Stimulated activated naive CD8-positive, alpha-beta T cell treated with anti-CD3 and anti-CD28 coated beads, Interleukin-15, amount 100 ng/mL, for 72 hours (primary cell): ENCODE data around the gene TLE1.

Source experiments
- ATAC-seq: fragments of 150-1000 bp; cut with Tn5 transposase; 2 replicates; pipeline ENCODE4 v1.10.0; 2021; ENCODE audit warnings: mild to moderate bottlenecking, moderate library complexity
- DNase-seq, 2 donors: peaks; one replicate each; pipeline ENCODE4 v3.0.0; 2021 to 2022
- H3K27ac Mint-ChIP-seq, 2 donors: one replicate each; pipeline ENCODE4 v1.8.0; 2022; ENCODE audit warnings: mild to moderate bottlenecking in 2 of 2, mixed read lengths in 2 of 2, moderate library complexity in 2 of 2
- H3K27me3 Mint-ChIP-seq: one replicate; pipeline ENCODE4 v1.8.0; 2022; ENCODE audit warnings: mixed read lengths
- H3K4me1 Mint-ChIP-seq: one replicate; pipeline ENCODE4 v1.8.0; 2022; ENCODE audit warnings: mild to moderate bottlenecking, mixed read lengths
- H3K4me3 Mint-ChIP-seq, 2 donors: one replicate each; pipeline ENCODE4 v1.8.0; 2022; ENCODE audit warnings: mild to moderate bottlenecking in 2 of 2, mixed read lengths in 2 of 2, moderate library complexity in 1 of 2
- H3K9me3 Mint-ChIP-seq, 2 donors: one replicate each; pipeline ENCODE4 v1.8.0; 2022; ENCODE audit warnings: mixed read lengths in 2 of 2

Gene TLE1

GRCh38 chr9:81550207-81550583, 139.2 kb downstream of the TLE1 start:
- Mint-ChIP-seq H3K4me3 (no peak overlapping the region), H3K9me3 (no peaks in the 10 kb centered on the region), H3K27me3 (peaks cover 6% of the 10 kb centered on the region), H3K27ac (no peak overlapping the region), H3K4me1 (no peaks in the 10 kb centered on the region)
- ATAC-seq (no peak), DNase-seq (no peak)

DNA sequence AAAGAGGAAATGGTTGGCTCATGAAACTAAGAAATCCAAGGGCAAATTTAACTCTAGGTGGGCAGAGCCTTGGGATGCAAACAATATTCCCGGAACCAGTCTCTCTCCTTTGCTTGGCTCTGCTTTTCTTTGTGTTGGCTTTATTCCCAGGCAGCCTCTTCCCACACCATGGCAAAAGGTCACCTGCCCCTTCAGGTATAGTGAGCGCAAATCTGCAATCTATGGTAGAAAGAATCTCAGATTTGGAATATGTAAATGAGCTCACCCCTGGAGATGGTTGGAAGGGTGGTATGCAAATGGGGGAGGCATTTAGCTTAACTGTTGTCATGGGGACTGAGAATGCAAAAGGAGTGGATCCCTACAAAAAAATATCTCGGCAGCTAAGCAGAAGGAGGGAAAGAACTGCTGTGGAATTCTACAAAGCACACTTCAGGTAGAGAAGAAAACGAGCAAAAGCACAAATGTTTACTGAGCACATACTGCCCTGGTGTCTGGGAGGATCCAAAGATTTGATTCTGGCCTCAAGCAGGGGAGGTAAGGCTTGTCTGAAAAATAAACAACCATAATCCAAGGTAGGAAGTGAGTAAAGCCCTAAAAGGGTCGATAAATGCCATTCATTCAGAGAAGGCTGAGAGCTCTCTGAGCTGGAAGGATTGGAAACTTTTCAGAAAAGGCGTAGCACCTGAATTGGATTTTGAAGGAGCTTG, 139.7 kb downstream of the TLE1 start:
- DNase-seq (no peak), ATAC-seq (no peak)
- H3K27me3 Mint-ChIP-seq = peaks cover 6% of the 10 kb centered on the region
- H3K4me1 Mint-ChIP-seq = no peaks in the 10 kb centered on the region
- no peaks in the 10 kb centered on the region for H3K9me3 Mint-ChIP-seq
- H3K27ac Mint-ChIP-seq = no peak overlapping the region
- no peak overlapping the region for H3K4me3 Mint-ChIP-seq

DNA sequence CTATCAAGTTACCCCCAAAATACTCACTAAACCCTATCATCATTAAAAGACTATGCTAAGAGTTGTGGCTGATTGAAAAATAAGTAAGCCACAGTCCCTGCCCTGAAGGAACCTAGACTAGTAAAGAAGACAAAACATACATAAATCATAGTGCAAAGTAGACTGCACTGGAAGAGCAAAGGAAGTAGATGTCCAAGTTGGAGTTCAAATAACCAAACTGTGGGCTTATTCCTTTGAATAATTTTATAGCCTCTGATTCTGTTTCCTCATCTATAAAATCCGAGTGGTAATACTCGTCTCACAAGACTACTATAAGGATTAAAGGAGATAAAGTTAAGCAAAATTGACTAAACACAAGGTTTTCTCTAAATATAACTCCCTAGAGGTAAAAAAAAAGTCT, 140.4 kb downstream of the TLE1 start:
- Mint-ChIP-seq H3K27me3 (peaks cover 6% of the 10 kb centered on the region), H3K4me3 (no peak overlapping the region), H3K9me3 (no peaks in the 10 kb centered on the region), H3K27ac (no peak overlapping the region), H3K4me1 (no peaks in the 10 kb centered on the region)
- DNase-seq = no peak
- no peak for ATAC-seq

GRCh38 chr9:81546489-81546888, 142.9 kb downstream of the TLE1 start:
- Mint-ChIP-seq H3K27ac (no peak overlapping the region), H3K27me3 (peaks cover 3% of the 10 kb centered on the region), H3K4me1 (no peaks in the 10 kb centered on the region), H3K9me3 (no peaks in the 10 kb centered on the region), H3K4me3 (no peak overlapping the region)
- DNase-seq (no peak), ATAC-seq (no peak)

GRCh38 chr9:81543695-81544094, 145.7 kb downstream of the TLE1 start:
- ATAC-seq = no peak
- Mint-ChIP-seq H3K9me3 (no peaks in the 10 kb centered on the region), H3K27me3 (no peaks in the 10 kb centered on the region), H3K4me1 (no peaks in the 10 kb centered on the region), H3K4me3 (no peak overlapping the region), H3K27ac (no peak overlapping the region)
- no peak for DNase-seq

DNA sequence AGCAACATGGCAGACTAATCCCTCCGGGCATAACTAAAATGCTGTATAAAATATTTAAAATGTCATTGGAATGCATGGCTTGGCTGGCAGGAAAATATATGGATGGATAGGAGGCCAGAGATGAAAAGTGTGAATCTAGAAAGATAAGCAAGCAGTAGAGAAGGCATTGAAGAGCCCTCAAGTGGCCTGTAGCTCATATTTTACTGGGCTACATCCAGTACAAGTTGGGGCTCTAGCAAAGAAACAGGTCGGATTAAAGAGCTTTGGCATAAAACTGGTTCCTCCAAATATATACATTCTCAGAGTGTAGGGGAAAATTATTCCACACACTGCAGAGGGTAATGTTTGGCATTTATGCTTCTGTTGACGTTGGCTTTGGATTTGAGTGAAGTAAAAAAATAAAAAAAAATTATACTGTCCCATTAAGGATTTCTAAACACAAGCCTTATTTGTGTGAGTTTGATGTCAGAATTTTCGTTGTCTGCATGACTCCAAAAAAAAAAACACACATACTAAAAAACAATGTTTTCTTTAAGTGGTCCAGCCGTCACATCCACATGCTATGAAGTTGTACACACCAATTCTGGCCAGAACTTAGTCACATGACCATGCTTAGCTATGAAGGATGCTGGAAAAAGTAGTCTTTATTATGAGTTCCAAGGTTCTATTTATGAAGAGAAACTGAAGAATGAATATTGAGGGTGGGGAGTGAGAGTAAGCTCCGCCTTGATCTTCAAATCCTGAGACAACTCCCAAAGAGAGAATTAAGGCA, 147.0 kb downstream of the TLE1 start:
- Mint-ChIP-seq H3K27me3 (no peaks in the 10 kb centered on the region), H3K4me1 (no peaks in the 10 kb centered on the region), H3K27ac (no peak overlapping the region), H3K9me3 (no peaks in the 10 kb centered on the region), H3K4me3 (no peak overlapping the region)
- DNase-seq = no peak
- no peak for ATAC-seq

DNA sequence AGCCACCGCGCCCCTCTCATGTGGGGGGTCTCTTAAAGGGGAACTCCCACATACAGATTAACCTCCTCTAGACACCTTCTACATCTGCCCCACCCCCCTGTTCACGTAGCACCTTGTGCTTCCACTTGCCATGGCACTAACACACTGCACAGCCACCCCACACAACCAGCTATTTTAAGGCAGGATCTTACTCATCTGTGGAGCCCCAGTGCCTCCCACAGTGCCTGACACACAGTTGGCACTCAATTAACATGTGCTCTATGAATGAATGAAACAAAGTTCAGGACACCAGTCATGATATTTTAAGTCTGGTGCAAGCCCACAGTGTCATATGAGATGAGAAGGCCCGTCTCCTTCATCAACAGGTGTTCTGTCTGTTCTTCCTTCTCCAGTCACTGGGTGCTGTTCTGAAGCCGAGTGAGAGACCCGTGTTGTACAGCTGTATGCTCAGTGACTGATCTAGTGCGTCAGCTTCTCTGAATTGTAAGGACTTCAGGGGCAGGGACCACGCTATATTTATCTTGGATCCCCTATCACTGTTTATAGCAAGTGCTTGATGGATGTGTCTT, 149.1 kb downstream of the TLE1 start:
- no peak overlapping the region for H3K27ac Mint-ChIP-seq
- H3K9me3 Mint-ChIP-seq = no peaks in the 10 kb centered on the region
- DNase-seq (no peak), ATAC-seq (no peak)
- no peaks in the 10 kb centered on the region for H3K27me3 Mint-ChIP-seq
- H3K4me1 Mint-ChIP-seq = no peaks in the 10 kb centered on the region
- H3K4me3 Mint-ChIP-seq = no peak overlapping the region

- no peak for DNase-seq
- H3K4me1 Mint-ChIP-seq = no peaks in the 10 kb centered on the region
- H3K27me3 Mint-ChIP-seq = no peaks in the 10 kb centered on the region
- no peaks in the 10 kb centered on the region for H3K9me3 Mint-ChIP-seq
- H3K4me3 Mint-ChIP-seq = no peak overlapping the region
- ATAC-seq = no peak
- H3K27ac Mint-ChIP-seq = no peak overlapping the region
Observed at GRCh38 chr9:81539317-81539716, 150.0 kb downstream of the TLE1 start.

GRCh38 chr9:81538890-81539289, 150.5 kb downstream of the TLE1 start:
- Mint-ChIP-seq H3K4me3 (no peak overlapping the region), H3K4me1 (no peaks in the 10 kb centered on the region), H3K9me3 (no peaks in the 10 kb centered on the region), H3K27me3 (no peaks in the 10 kb centered on the region), H3K27ac (no peak overlapping the region)
- ATAC-seq (no peak), DNase-seq (no peak)

- H3K27ac Mint-ChIP-seq = no peak overlapping the region
- H3K27me3 Mint-ChIP-seq = no peaks in the 10 kb centered on the region
- H3K4me3 Mint-ChIP-seq = no peak overlapping the region
- no peaks in the 10 kb centered on the region for H3K9me3 Mint-ChIP-seq
- ATAC-seq = no peak
- no peak for DNase-seq
- no peaks in the 10 kb centered on the region for H3K4me1 Mint-ChIP-seq
Observed at GRCh38 chr9:81537964-81538363, 151.4 kb downstream of the TLE1 start.

DNA sequence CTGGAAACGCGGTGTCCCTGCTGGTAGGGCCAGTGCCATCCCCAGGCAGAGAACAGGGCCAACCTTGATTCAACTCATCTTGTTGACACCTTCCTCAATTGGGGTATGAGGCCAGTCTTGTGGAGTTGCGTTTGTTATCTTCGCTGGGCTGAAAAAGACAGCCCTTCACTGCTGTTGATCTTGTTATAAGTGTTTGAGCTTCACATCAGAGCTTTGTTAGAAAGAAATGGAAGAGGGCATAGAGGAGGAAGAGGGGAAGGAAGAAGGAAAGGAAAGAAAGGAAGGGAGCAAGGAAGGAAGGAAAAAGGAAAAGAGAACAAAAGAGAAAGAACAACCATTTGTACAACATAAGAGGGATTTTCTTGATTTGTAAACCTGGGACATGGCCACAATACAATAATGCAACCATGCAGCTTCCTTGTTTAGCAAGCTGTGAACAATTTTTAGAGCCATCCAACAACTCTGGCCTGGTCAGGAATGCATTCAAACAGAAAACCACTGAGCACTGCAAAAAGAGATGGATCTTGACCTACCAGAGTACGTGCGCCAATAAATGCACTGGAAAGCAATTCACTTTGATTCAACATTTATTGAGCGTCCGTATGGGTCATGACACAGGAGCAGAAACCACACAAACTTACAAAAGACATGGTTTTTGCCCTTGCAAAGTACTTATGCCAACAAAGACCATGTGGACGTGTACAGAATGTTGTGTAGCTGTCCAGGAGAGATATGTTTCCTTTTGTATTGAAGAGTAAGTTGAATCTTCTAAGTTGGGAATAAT, 152.9 kb downstream of the TLE1 start:
- Mint-ChIP-seq H3K27ac (no peak overlapping the region), H3K4me3 (no peak overlapping the region), H3K4me1 (no peaks in the 10 kb centered on the region), H3K27me3 (peaks cover 2% of the 10 kb centered on the region), H3K9me3 (no peaks in the 10 kb centered on the region)
- DNase-seq = no peak
- no peak for ATAC-seq

- no peak for ATAC-seq
- Mint-ChIP-seq H3K4me3 (no peak overlapping the region), H3K4me1 (no peaks in the 10 kb centered on the region), H3K27me3 (peaks cover 9% of the 10 kb centered on the region), H3K9me3 (no peaks in the 10 kb centered on the region), H3K27ac (no peak overlapping the region)
- DNase-seq = no peak
Observed at GRCh38 chr9:81535542-81536241, 153.7 kb downstream of the TLE1 start.

DNA sequence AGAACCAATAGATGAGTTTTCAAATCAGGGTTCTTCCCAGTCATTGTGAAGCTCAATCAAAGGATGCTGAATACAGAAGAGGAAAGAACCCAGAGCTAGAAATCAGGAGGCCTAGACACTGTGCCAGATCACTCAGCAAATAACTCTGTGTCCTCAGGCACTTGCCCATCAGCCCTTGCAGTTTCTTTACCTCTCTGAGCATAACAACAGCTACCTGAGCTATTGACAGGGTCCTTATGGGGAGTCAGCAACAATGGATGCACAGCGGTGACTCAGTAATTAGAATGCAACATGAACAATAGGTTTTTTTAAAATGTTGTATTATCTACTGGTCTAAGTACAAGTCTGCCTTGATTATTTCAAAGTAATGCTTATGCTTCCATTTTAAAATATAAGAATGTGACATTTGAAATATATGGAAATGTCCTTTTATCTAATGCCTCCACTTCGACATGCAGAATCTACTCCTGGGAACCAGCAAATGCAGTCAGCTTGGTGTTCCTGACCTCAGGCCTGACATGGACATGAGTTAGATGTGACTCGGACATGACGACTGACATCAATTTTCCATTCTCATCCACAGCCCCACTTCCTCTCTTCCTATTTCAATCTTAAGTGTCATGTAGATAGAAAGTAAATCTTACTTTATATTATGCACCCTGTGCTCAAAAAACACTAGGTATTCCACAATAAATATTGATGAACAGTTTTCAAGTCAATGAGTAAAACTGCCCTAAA, 155.0 kb downstream of the TLE1 start:
- Mint-ChIP-seq H3K27ac (no peak overlapping the region), H3K4me3 (no peak overlapping the region), H3K27me3 (peaks cover 11% of the 10 kb centered on the region), H3K9me3 (no peaks in the 10 kb centered on the region), H3K4me1 (no peaks in the 10 kb centered on the region)
- no peak for DNase-seq
- no peak for ATAC-seq
